Immature natural killer cell (primary cell): ENCODE results near the gene MYRF. TPM values are rescaled to one million over a fixed set of nuclear protein-coding genes. Genes with fewer than 3 reads are reported as not detected.

Source experiments
- DNase-seq, 3 donors: peaks; one replicate each; pipeline ENCODE4 v3.0.0; 2022; ENCODE audit warnings: mixed read lengths in 1 of 3
- H3K27ac Mint-ChIP-seq, 6 donors: one replicate each; pipeline ENCODE4 v1.8.0; 2020; ENCODE audit warnings: mixed read lengths in 6 of 6, mild to moderate bottlenecking in 5 of 6, inconsistent platforms in 4 of 6, moderate library complexity in 3 of 6
- H3K27me3 Mint-ChIP-seq, 3 donors: one replicate each; pipeline ENCODE4 v1.8.0; 2020 to 2021; ENCODE audit warnings: low read depth in 3 of 3, mild to moderate bottlenecking in 3 of 3, mixed read lengths in 3 of 3, moderate library complexity in 3 of 3, inconsistent platforms in 1 of 3
- H3K36me3 Mint-ChIP-seq, 3 donors: one replicate each; pipeline ENCODE4 v1.8.0; 2020; ENCODE audit warnings: mixed read lengths in 3 of 3, inconsistent platforms in 2 of 3, mild to moderate bottlenecking in 2 of 3
- H3K4me1 Mint-ChIP-seq, 2 donors: one replicate each; pipeline ENCODE4 v1.8.0; 2020; ENCODE audit warnings: inconsistent platforms in 2 of 2, mild to moderate bottlenecking in 2 of 2, mixed read lengths in 2 of 2, moderate library complexity in 1 of 2
- H3K4me3 Mint-ChIP-seq, 5 donors: one replicate each; pipeline ENCODE4 v1.8.0; 2020; ENCODE audit warnings: mild to moderate bottlenecking in 5 of 5, mixed read lengths in 5 of 5, inconsistent platforms in 3 of 5, moderate library complexity in 3 of 5
- H3K9me3 Mint-ChIP-seq, 6 donors: one replicate each; pipeline ENCODE4 v1.8.0; 2020; ENCODE audit warnings: mild to moderate bottlenecking in 6 of 6, mixed read lengths in 6 of 6, inconsistent platforms in 4 of 6, moderate library complexity in 3 of 6
- polyA plus RNA-seq, 3 donors: library from polyadenylated mRNA; unstranded; fragments of 300-500 nt; fragmentation: Illumina TruSeq; gene quantifications; one replicate each; pipeline ENCODE4 v1.2.3, GENCODE V29; 2021

MYRF gene
- polyA plus RNA-seq, 3 donors from 2014 or later: 0.43 to 2.4 TPM; not detected in 1

DNA sequence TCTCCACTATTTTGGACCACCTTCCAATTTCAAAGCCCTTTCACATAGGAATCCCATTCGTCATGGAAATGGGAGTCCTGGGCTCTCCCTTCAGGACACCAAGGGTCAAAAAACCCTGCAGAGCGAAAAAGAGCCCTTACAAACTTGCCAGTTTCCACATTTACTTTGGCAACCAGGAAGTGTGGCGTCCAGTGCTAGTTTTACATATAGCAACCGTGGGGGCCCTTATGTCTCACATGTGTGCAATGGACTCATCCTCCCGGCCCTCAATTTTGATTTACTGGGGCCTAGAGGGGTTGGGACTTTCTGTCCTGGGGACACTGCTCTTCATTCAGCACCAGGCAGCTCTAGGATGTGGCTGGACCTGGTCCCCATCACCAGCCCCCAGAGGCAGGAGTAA lies 38.5 kb upstream of the MYRF start:
- DNase-seq: no peak
- Mint-ChIP-seq H3K27me3 (peaks cover 0 to 1% (median 0%) of the 10 kb centered on the region in 3 donors), H3K36me3 (no peaks in the 10 kb centered on the region), H3K27ac (no peak overlapping the region), H3K4me1 (peaks cover 0 to 3% of the 10 kb centered on the region in 2 donors), H3K4me3 (no peak overlapping the region), H3K9me3 (no peaks in the 10 kb centered on the region)

DNA sequence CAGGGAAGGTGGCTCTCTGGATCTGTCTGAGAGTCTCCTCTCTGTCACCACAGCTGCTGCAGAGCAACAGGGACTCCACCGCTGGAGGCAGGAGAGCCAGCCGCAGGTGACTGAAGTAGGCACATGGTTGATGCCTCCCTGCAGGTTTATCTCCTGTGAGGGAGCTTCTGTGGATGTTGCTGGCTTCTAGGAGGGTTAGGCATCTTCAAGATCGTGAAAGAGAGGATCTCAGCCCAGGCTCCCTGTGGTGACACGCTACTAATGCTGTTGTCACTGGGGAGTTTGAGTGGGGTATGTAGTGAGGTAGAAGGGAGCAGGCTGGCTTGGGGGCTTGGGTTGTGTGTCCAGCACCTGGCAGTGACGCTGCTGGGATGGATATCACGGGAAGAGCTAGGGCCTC lies 38.1 kb upstream of the MYRF start:
- H3K36me3 Mint-ChIP-seq: no peaks in the 10 kb centered on the region
- H3K4me3 Mint-ChIP-seq: no peak overlapping the region
- no peak overlapping the region for H3K27ac Mint-ChIP-seq
- H3K9me3 Mint-ChIP-seq: no peaks in the 10 kb centered on the region
- peaks cover 0 to 1% (median 0%) of the 10 kb centered on the region in 3 donors for H3K27me3 Mint-ChIP-seq
- no peak for DNase-seq
- peaks cover 0 to 3% of the 10 kb centered on the region in 2 donors for H3K4me1 Mint-ChIP-seq

DNA sequence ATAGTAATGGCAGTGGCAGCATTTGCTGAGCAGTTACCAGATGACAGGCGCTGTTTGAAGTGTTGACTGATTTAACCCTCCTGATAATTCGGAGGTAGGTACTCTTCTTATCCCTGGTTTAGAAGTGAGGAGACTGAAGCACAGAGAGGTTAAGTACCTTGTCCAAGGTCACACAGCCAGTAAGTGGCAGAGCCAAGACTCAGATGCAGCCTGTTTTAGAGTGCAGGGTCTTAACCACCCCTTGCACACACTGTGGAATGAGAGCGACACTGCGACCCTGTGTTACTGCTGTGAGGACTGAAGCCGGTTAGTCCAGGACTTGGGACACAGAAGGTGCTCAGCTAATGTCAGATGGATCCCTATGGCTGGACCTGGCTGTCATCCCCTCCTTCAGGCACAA lies 37.5 kb upstream of the MYRF start:
- Mint-ChIP-seq H3K9me3 (no peaks in the 10 kb centered on the region), H3K27ac (no peak overlapping the region), H3K27me3 (peaks cover 0 to 1% (median 0%) of the 10 kb centered on the region in 3 donors), H3K36me3 (no peaks in the 10 kb centered on the region), H3K4me1 (peaks cover 0 to 3% of the 10 kb centered on the region in 2 donors), H3K4me3 (no peak overlapping the region)
- DNase-seq: no peak

DNA sequence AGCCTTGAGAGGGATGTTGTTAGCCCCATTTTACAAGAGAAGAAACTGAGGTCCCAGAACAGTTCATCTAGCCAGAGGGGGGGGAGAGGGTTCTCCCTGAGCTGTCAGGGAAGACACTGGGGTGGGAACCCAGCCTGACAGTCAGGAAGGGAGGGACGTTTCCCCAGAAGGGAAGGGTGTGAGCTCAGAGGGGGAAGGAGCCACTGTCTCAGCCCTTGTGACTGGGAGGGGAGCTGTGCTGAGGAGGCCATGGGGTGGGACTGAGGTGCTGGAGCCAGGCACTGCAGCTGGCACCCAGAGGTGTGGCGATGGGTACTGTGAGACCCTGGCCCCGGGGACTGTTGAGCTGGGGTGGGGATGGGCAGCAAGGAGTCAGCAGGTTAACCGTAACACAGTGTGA lies 36.6 kb upstream of the MYRF start:
- no peak for DNase-seq
- Mint-ChIP-seq H3K27ac (no peak overlapping the region), H3K9me3 (no peaks in the 10 kb centered on the region)

DNA sequence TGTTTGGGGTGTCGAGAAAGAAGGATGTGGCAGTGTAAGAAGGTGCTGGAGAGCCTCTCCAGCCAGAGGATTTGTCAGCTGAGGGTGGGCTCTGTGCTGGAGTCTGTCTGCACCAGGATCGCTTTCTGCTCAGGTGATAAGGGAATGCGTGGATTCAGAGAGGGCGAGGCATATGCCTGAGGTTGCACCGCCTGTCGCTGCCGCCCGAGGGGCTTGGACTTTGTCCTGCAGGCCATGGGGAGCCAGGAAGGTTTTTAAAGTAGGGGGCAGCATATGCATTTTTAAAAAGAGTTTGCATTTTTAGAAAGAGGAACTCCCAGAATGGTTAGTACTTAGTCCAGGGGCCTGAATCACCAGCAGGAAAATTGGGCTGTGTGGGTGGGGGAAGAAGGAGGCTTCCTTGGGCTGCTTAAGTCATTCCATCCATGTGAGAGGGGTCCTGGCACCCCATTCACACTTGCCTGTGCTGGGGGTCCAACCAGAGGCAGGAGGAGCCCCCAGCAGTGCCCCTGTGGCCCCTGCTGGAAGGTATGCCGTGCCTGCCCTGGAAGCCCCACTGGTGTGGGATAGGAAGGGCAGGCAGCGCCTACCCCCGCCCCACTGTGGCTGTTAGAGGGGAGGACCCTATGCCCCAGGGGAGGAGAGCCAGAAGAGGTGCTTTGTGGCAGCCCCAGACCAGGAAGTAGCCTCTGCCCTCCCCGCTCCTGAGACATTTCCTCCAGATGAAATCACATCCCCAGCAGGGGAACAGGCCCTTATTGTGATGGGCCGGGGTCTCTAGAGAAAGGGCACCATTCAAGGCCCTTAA lies 35.8 kb upstream of the MYRF start:
- peaks cover 4 to 8% of the 10 kb centered on the region in 2 donors for H3K4me1 Mint-ChIP-seq
- H3K27ac Mint-ChIP-seq: no peak overlapping the region
- peaks cover 0 to 1% (median 0%) of the 10 kb centered on the region in 3 donors for H3K27me3 Mint-ChIP-seq
- no peak for DNase-seq
- no peaks in the 10 kb centered on the region for H3K9me3 Mint-ChIP-seq
- H3K36me3 Mint-ChIP-seq: no peaks in the 10 kb centered on the region
- no peak overlapping the region for H3K4me3 Mint-ChIP-seq

More for the DNA sequence above, 36.6 kb upstream of the MYRF start:
- peaks cover 0 to 1% (median 0%) of the 10 kb centered on the region in 3 donors for H3K27me3 Mint-ChIP-seq
- no peak overlapping the region for H3K4me3 Mint-ChIP-seq
- peaks cover 0 to 3% of the 10 kb centered on the region in 2 donors for H3K4me1 Mint-ChIP-seq
- H3K36me3 Mint-ChIP-seq: no peaks in the 10 kb centered on the region

DNA sequence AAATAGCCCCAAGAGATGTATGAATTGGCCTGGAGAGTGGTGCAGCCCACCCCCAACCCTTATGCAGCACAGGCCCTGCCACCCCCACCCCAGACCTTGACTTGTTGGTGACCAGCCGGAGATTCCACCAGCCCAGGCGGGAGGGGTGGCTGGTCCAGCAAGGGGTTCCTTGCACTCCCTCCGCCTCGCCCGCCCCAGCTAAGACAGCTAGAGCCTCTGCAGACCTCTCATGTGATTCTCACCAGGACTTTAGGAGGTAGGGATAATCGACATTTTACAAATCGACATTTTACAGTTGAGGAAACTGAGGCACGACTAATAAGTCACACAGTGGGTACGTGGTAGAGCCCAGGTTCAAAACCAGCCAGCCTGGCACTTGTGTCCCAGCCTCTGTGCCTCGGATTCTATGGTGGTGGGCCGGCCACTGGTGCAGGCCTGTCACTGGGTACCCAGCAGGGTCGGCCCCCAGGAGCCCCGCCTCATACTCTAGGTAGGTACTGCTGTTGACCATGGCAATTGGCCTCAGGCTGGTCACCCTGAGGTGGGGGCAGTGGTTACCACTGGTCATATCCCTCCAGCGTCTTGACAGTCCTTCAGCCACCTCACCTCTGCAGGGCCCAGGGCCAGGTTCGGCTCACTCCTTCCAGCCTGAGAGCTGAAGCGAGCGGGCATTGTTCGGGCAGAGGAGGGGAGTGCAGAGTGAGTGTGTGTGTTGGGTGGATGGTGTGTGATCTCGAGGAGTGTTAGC lies 35.0 kb upstream of the MYRF start:
- DNase-seq: no peak
- Mint-ChIP-seq H3K27me3 (peaks cover 0 to 1% (median 0%) of the 10 kb centered on the region in 3 donors), H3K9me3 (no peaks in the 10 kb centered on the region), H3K4me3 (no peak overlapping the region), H3K4me1 (peaks cover 6 to 12% of the 10 kb centered on the region in 2 donors), H3K27ac (no peak overlapping the region), H3K36me3 (no peaks in the 10 kb centered on the region)

DNA sequence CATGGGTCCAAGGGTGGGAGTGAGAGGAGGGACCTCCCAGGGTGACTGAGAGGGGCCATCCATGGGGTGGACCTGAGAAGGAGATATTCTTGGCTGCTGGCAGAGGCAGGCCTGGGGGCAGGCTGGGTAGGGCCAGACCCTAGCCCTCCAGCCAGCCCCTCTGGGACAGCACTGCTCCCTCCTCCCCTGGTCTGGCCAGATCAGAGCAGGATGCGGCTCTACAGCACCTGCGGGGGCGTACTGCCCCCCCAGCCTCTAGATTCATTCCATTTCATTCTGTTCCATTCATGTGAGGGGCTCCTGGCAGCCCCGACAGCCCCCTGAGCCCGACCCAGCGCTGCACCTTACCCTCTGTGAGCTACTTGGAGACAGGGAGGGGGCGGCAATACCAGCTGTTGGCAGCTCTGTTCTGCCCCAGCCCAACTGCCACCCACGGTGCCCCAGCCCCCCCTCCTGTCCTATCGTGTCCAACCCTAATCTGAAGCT lies 34.3 kb upstream of the MYRF start:
- peaks cover 6 to 12% of the 10 kb centered on the region in 2 donors for H3K4me1 Mint-ChIP-seq
- H3K36me3 Mint-ChIP-seq: no peaks in the 10 kb centered on the region
- H3K27ac Mint-ChIP-seq: no peak overlapping the region
- DNase-seq: no peak
- no peak overlapping the region for H3K4me3 Mint-ChIP-seq
- no peaks in the 10 kb centered on the region for H3K9me3 Mint-ChIP-seq
- peaks cover 0 to 1% (median 0%) of the 10 kb centered on the region in 3 donors for H3K27me3 Mint-ChIP-seq

DNA sequence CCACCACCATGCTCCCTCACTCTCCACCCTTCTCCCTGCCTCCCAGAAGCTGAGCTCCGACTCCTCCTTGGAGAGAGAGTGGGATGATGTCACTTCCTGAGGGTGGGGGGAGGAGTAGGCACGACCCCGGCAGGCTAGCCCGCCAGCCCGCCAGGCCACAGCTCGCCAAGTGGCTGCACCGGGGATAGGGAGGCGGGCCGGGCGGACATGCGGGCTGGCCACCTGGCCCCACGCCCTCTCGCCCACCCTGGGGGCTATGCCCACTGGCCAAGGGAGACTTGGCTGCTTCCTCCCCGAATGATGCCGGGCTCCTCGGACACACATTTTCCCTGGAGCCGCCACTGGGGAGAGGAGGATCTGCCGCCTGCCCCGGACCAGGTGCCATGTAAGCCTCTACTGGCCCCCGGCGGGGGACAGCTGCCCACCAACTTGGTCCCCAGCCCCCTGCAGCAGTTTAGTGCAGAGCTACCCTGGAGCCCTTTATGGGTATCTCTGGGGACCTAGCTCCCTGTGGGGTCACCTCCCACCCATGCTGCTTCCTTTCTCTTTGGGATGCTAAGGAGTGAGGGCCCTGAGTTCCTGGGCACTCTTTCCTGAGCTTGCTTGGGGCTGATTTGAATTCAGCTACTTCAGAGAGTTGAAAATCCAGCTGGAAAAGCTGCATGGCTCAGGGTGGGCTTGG lies 33.7 kb upstream of the MYRF start:
- no peak for DNase-seq
- H3K4me1 Mint-ChIP-seq: peaks cover 6 to 12% of the 10 kb centered on the region in 2 donors
- no peak overlapping the region for H3K4me3 Mint-ChIP-seq
- H3K36me3 Mint-ChIP-seq: no peaks in the 10 kb centered on the region
- no peaks in the 10 kb centered on the region for H3K9me3 Mint-ChIP-seq
- peaks cover 0 to 1% (median 0%) of the 10 kb centered on the region in 3 donors for H3K27me3 Mint-ChIP-seq
- H3K27ac Mint-ChIP-seq: no peak overlapping the region

DNA sequence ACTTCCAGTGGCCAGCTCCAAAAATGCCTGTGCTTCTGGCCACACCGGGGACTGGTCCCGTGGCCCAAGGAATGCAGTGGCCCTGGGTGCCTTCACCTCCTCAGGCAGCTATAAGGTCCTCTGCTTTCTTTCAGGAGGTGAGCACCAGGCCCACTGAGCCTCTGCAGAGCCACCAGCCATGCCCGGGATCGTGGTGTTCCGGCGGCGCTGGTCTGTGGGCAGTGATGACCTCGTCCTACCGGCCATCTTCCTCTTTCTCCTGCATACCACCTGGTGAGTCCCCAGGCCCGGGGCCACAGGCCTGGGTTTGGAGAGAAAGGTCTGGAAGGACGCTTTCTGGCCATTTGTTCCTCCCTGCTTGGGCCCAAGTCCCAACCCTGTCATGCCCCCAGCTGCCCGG lies 32.5 kb upstream of the MYRF start:
- DNase-seq: no peak
- no peaks in the 10 kb centered on the region for H3K36me3 Mint-ChIP-seq
- H3K9me3 Mint-ChIP-seq: no peaks in the 10 kb centered on the region
- H3K4me3 Mint-ChIP-seq: no peak overlapping the region
- no peak overlapping the region for H3K27ac Mint-ChIP-seq
- peaks cover 0 to 1% (median 0%) of the 10 kb centered on the region in 3 donors for H3K27me3 Mint-ChIP-seq
- peaks cover 6 to 12% of the 10 kb centered on the region in 2 donors for H3K4me1 Mint-ChIP-seq

DNA sequence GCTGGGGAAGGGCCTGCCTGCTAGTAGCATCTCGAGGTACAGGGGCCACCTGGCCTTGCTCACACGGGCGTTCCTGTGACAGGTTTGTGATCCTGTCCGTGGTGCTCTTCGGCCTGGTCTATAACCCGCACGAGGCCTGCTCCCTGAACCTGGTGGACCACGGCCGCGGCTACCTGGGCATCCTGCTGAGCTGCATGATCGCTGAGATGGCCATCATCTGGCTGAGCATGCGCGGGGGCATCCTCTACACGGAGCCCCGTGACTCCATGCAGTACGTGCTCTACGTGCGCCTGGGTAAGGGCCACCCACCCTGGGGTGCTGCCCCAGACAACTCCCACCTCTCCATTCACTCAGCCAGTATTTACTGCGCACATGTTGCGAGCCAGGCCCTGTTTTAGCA lies 31.8 kb upstream of the MYRF start:
- no peak for DNase-seq
- Mint-ChIP-seq H3K27me3 (peaks cover 0 to 1% (median 0%) of the 10 kb centered on the region in 3 donors), H3K9me3 (no peaks in the 10 kb centered on the region), H3K4me3 (no peak overlapping the region), H3K36me3 (no peaks in the 10 kb centered on the region), H3K4me1 (peaks cover 6 to 12% of the 10 kb centered on the region in 2 donors), H3K27ac (no peak overlapping the region)

DNA sequence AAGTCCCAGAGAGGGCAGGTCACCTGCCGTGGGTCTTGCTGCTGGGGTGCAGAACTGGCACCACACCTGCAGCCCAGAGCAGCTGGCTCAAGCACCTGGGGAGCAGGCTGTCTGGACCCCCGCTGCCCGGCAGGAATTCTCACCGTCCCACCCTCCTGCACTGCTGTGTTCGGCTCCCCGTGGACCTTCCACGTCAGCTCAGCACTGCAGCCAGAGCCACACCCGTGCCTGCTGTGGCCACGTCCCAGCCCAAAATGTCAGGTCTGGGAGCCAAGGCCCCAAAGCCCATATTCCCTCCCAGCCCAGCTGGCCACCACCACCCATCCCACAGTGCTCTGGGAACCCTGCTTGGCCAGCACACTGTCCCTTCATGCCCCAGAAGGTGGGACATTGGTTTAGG lies 28.0 kb upstream of the MYRF start:
- Mint-ChIP-seq H3K27me3 (no peaks in the 10 kb centered on the region), H3K9me3 (no peaks in the 10 kb centered on the region), H3K36me3 (no peaks in the 10 kb centered on the region), H3K27ac (no peak overlapping the region), H3K4me3 (no peak overlapping the region), H3K4me1 (peaks cover 6 to 8% of the 10 kb centered on the region in 2 donors)
- no peak for DNase-seq

DNA sequence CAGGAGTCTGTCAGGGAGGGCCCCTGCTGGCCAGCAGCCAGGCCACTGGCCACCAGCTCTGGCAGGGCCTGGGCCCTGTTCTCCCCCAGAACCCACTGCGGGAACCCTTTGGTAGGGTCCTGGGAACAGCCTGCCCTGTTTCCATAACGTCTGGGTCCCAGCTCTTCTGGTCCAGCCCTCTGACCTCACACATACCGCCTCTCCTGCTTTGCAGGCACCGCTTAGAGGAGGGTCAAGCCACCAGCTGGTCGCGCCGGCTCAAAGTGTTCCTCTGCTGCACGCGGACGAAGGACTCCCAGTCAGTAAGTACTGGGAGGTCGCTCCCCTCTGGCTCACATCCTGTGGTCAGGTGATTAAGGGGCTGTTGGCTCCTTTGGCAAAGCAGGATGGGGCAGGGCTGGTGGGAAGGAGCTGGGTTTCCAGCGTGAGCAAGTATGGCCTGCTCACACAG lies 26.6 kb upstream of the MYRF start:
- Mint-ChIP-seq H3K27ac (peak overlapping the region in 1 of 6 donors; percentile 11), H3K36me3 (no peaks in the 10 kb centered on the region), H3K9me3 (no peaks in the 10 kb centered on the region), H3K4me3 (no peak overlapping the region), H3K4me1 (peaks cover 6 to 8% of the 10 kb centered on the region in 2 donors), H3K27me3 (peaks cover 0 to 2% (median 0%) of the 10 kb centered on the region in 3 donors)
- DNase-seq: no peak

DNA sequence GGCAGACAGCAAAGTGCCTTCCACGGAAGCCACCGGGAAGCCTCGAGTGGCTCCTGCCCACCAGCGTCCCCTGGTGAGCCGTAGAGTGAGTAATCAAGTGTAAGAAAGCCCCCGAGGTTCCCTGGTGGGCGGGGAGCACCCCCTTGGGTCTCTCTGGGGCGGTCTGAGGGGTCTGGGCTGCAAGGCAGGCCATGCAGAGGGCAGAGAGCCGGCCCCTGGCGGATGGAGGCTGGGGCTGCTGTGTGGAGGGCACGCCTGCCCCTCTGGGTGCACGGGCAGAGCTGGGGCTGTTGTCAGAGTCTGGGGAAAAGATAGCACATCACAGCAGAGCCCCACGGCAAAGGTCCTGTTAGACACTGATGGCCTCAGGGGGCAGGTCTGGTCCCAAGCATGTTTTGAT lies 25.7 kb upstream of the MYRF start:
- peaks cover under 1 to 3% of the 10 kb centered on the region in 2 donors for H3K4me1 Mint-ChIP-seq
- H3K27ac Mint-ChIP-seq: no peak overlapping the region
- peaks cover 0 to 2% (median 0%) of the 10 kb centered on the region in 3 donors for H3K27me3 Mint-ChIP-seq
- H3K4me3 Mint-ChIP-seq: no peak overlapping the region
- H3K36me3 Mint-ChIP-seq: no peaks in the 10 kb centered on the region
- no peaks in the 10 kb centered on the region for H3K9me3 Mint-ChIP-seq
- DNase-seq: no peak
